ENCODE data around the gene RAPGEF6.

DNA sequence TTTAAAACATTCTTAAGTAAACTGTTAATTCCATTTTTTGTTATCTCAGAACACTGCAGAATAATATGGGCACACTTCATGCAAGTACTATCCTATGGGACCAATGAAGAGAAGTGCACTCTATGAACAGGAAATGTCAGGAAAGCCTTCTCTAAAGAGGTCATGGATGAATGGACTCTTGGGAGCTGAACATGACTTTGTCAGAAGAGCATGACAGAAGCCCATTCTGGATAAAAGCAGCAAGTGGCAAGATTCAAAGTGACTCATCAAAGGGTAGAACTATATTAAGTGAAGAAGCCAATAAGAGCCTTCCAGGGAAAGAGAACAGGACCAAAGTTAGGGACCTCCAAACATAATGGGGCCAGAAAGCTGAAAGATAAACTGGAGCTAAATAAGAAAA lies 94.0 kb downstream of the RAPGEF6 start:
- TF ChIP-seq, protein P1, sequence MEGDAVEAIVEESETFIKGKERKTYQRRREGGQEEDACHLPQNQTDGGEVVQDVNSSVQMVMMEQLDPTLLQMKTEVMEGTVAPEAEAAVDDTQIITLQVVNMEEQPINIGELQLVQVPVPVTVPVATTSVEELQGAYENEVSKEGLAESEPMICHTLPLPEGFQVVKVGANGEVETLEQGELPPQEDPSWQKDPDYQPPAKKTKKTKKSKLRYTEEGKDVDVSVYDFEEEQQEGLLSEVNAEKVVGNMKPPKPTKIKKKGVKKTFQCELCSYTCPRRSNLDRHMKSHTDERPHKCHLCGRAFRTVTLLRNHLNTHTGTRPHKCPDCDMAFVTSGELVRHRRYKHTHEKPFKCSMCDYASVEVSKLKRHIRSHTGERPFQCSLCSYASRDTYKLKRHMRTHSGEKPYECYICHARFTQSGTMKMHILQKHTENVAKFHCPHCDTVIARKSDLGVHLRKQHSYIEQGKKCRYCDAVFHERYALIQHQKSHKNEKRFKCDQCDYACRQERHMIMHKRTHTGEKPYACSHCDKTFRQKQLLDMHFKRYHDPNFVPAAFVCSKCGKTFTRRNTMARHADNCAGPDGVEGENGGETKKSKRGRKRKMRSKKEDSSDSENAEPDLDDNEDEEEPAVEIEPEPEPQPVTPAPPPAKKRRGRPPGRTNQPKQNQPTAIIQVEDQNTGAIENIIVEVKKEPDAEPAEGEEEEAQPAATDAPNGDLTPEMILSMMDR (IDR thresholded peaks at IDR 0.05; ENCODE audit: insufficient read depth, low read length): no peak
- TF ChIP-seq, protein P2, sequence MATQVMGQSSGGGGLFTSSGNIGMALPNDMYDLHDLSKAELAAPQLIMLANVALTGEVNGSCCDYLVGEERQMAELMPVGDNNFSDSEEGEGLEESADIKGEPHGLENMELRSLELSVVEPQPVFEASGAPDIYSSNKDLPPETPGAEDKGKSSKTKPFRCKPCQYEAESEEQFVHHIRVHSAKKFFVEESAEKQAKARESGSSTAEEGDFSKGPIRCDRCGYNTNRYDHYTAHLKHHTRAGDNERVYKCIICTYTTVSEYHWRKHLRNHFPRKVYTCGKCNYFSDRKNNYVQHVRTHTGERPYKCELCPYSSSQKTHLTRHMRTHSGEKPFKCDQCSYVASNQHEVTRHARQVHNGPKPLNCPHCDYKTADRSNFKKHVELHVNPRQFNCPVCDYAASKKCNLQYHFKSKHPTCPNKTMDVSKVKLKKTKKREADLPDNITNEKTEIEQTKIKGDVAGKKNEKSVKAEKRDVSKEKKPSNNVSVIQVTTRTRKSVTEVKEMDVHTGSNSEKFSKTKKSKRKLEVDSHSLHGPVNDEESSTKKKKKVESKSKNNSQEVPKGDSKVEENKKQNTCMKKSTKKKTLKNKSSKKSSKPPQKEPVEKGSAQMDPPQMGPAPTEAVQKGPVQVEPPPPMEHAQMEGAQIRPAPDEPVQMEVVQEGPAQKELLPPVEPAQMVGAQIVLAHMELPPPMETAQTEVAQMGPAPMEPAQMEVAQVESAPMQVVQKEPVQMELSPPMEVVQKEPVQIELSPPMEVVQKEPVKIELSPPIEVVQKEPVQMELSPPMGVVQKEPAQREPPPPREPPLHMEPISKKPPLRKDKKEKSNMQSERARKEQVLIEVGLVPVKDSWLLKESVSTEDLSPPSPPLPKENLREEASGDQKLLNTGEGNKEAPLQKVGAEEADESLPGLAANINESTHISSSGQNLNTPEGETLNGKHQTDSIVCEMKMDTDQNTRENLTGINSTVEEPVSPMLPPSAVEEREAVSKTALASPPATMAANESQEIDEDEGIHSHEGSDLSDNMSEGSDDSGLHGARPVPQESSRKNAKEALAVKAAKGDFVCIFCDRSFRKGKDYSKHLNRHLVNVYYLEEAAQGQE (IDR thresholded peaks at IDR 0.05; ENCODE audit: insufficient replicate concordance, low read depth): no peak
- TF ChIP-seq POLR2AphosphoS5 (IDR thresholded peaks at IDR 0.05; ENCODE audit: low read depth): no peak
